Measurements from ENCODE around the gene INPP4B.
"Not testable (repeated sequence)": the region's sequence is repeated elsewhere in the genome, so short reads cannot be mapped to it uniquely, and the experiment has no call there.

Gene INPP4B

GRCh38 chr4:142110136-142110535 lies 736.0 kb downstream of the INPP4B start:
- no peak for DNase-seq

DNA sequence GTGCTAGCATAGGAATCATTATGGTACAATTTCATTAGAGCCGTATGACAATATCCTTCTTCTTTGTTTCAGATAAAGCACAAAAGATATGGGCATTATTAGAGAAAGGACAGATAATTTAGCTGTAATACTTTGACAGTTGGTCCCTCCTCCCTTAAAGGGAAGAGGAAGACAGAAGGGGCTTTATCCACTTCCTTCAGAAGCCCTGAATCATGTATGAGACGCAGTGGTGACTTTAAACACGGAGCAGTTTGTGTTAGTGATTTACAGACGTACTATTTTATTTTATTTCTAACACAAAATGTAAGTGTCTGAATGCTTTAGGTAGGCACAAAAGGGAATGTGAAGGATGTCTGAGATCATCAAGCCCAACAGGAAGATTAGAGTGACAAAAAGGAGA lies 742.1 kb downstream of the INPP4B start:
- DNase-seq: no peak

DNA sequence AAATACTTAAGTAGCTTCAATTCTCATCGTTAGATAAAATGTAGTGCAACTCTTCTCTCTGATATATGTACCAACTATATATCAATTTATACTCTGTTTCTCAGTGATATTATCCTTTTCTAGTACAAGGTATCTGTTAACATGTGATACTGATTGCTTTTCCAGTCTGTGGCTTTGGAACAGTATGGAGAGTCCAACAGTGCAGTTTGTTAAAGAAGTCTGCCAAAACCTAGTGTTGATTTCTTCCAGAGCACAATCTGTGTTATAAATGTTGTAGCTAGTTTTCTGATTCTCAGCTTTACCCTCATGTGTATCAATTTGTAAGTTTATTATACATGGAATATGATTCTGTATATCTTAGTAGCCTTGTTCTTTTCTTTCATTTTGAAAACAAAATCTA lies 744.7 kb downstream of the INPP4B start:
- DNase-seq: no peak

DNA sequence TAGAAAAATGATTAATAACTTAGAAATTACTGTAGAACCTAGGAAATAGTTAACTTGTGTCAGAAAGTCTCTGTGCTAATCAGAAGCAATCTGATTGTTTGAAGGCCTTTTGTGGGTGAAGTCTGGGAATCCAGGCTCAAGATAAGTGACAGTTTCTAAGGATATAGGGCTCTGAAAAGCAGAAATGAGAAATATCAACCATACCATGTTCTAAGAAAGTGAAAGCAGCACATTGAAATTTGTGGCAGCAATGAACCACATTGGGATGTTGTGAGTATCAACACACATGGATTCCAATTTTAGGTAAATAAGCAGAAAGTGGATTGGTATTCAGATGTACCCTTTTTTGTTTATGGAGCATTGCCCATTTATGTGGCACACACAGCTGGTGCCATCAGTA lies 745.2 kb downstream of the INPP4B start:
- DNase-seq: no peak

- DNase-seq: no peak
Observed at GRCh38 chr4:142098900-142099545, 747.1 kb downstream of the INPP4B start.

DNA sequence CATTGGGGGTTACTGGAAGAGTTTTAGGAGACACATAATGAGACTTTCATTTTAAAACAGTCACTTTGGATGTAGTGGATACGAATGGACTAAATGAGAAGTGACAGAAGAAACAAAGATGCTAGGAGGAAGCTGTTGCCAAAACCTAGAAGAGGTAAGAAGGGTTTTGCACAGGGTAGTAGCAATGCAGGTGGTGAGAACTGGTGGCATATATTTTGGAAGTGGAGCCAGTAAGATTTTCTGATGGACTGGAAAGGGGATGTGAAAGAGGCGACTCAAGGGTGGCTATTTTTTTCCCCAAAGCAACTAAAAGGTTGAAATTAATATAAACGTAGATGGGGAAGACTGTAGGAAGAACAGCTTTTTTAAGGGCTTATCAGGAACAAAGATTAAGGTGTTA lies 747.7 kb downstream of the INPP4B start:
- no peak for DNase-seq

DNA sequence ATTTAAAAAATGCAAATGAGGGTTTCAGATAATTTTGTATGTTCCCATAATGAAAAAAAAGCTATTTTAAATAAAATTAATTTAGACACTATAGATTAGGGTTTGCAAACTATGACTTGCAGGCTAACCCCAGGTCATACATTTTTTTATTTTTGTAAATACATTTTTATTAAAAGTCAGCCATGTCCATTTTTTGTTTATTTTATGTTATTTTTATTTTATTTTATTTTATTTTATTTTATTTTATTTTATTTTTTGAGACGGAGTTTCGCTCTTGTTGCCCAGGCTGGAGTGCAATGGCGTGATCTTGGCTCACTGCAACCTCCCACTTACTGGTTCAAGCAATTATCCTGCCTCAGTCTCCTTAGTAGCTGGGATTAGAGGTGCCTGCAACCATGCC lies 749.1 kb downstream of the INPP4B start:
- no peak for DNase-seq

DNA sequence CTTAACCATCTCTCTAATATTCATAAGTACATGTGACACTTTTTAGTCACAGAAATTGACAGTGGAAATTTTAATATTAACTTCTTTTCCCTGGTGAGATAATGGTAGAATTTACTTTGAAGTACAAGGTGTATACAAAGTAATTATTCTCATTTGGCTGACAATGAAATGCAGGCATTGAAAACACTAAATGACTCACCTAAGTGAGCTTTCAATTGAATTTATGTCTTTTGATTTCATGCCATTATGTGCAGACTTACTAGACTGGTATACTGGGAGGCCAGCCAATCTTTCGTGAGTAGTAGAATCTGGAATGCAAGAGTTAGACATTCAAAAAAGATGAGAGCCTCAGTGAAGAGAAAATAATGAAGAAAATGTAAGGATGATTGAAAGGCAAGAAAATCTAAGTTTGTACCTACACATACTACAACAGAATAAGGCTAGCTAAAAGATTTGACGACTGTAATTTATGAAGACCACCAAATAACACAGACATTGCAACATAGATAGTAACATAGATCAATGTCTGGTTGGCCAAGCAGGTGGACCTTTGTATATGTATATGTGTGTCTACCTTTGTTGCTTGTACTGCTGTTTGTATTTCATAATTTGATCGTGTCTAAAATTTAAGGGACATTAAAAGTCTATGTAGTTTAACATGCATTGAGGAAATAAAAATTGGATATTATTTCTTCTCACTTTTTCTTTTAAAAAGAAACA lies 750.1 kb downstream of the INPP4B start:
- no peak for DNase-seq

DNA sequence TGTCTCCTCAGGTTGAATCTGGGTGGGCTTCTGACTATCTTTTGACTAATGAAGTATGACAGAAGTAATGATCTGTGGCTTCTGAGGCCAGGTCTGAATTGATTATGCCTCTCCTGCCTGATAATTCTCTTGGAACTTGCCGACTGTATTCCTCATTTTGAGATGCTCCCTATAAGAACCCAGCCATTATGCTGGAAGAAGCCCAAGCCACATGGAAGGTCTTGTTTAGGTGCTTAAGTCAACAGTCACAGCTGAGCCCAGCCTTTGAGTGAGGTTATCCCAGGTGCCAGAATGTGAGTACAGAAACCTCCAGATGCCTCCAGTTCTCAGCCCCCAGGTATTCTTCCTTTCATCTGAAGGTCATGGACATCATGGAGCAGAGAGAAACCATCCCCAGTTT lies 753.2 kb downstream of the INPP4B start:
- DNase-seq: no peak

GRCh38 chr4:142091691-142092182 lies 754.4 kb downstream of the INPP4B start:
- no peak for DNase-seq

GRCh38 chr4:142091085-142091513 lies 755.0 kb downstream of the INPP4B start:
- no peak for DNase-seq

GRCh38 chr4:142088906-142089305 lies 757.2 kb downstream of the INPP4B start:
- DNase-seq: no peak

DNA sequence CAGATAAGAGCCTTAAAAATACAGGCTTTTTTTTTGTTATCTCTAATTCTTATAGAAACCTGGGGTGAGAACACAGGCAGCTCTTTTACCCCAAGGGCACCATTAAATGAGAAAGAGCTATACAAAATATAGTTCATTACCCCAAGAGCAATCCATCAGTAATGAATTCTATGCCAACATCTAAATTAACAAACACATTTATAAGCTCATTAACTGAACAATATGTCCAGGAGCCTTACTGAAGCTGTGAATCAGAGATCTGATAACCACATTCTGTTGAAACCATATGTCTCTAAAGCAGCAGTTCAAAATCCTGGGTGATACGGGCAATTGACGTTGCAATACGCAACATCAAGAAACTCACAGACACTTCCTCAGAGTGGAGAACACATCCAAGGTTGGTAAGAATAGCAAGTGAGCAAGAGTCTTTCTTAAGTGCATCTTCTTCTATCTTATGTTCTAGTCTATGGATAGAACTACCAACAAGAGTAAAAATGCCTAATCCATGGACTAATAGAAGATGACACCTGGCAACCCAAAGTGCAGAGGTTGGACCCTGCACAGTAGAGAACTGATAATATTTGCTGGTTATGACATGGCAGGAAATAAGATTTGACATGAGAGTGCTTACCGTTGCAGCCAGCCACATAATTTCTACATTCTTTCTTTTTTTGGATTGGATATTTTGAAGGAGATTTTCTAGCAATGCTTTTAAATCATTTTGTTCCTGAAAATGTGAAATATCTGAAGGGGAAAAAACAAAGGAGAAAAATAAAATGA lies 760.4 kb downstream of the INPP4B start:
- peak in 1 of 2 experiments; percentile 42 for DNase-seq

DNA sequence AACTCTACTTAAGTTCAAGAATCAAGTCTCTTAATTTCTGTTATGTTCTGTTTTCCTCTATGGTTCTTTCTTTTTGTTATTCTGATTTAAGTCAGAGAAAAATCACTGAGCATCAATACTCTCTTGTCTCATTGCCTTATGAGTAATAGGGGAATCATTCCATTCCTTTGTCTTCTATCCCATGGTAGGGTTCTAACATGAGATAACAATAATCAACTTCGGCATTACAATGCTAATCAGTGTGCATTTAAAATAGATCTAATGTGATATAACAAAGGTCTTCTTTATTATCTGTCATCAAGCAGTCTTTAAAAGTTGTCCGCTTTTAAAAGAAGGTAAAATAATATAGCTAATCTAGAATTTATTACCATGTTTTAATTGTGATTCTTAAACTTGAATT lies 762.8 kb downstream of the INPP4B start:
- DNase-seq: no peak

GRCh38 chr4:142081025-142081424 lies 765.1 kb downstream of the INPP4B start:
- no peak for DNase-seq

DNA sequence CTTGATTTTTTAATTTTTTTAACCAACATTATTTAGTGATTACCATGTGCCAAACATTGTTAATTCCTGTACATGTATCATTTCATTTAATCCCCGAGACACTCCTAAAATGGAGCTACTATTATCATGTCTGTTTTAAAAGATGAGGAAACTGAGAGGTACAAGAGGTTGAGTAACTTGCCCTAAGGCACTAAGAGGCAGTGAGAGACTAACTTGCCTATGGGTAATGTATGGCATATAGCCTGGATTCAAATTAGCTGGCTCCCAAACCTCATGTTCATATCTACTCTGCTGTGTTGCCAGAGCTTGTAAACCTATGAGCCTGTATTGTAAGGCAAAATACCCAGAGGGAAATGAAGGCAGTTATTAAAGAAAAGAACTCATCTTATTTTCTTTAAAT lies 766.1 kb downstream of the INPP4B start:
- DNase-seq: no peak

DNA sequence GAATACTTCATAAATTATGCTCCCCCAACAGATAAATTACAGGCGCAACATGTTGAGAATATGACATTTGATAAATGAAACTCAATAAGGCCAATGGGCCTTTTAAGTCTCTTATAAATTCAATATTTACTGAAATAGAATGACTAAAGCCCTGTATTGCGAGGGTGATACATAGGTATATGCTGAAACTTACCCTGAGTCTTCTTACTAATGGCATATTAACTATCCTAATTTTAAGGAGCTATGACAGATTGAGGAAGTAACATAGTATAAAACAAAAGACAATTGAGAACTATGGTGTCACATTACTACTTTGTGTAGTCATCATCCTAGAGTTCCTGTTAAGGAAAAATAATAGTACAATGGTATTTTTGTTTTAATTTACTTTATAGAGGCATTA lies 769.1 kb downstream of the INPP4B start:
- no peak for DNase-seq

GRCh38 chr4:142068304-142068703 lies 777.8 kb downstream of the INPP4B start:
- DNase-seq: not testable (repeated sequence)

GRCh38 chr4:142066562-142066961 lies 779.5 kb downstream of the INPP4B start:
- not testable (repeated sequence) for DNase-seq

- no peak for DNase-seq
Observed at GRCh38 chr4:142065086-142065647, 780.9 kb downstream of the INPP4B start.

- no peak for DNase-seq
Observed at GRCh38 chr4:142064181-142064580, 781.9 kb downstream of the INPP4B start.

GRCh38 chr4:142045996-142046395 lies 800.1 kb downstream of the INPP4B start:
- no peak for DNase-seq

- DNase-seq: no peak
Observed at GRCh38 chr4:142044271-142044670, 801.8 kb downstream of the INPP4B start.
